Measurements from ENCODE around the gene CCDC85C. TPM values are rescaled to one million over a fixed set of nuclear protein-coding genes. Genes with fewer than 3 reads are reported as not detected.

Gene CCDC85C
- total and polyA plus RNA-seq, 4 donors = 4.0 to 23.9 (median 9.6) TPM

DNA sequence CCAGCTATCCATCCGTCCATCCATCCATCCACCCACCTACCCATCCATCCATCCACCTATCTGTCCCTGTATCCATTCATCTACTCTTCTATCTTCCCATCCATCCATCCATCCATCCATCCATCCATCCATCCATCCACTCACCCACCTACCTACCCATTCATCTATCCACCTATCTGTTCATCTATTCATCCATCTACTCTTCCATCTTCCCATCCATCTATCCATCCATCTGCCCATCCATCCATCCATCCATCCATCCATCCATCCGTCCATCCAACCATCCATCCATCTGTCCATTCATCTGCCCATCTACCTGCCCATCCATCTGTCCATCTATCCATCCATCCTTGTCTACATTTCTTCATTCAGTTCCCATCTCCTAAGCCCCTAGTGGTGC is 23.1 kb upstream of the CCDC85C start:
- Histone ChIP-seq H3K4me3 (ENCODE audit: low read depth in 1 of 3, low read length in 3 of 3) (no peak overlapping the region), H3K9me3 (ENCODE audit: control insufficient read depth in 4 of 4, low read length in 3 of 4) (no peaks in the 10 kb centered on the region), H3K36me3 (ENCODE audit: control insufficient read depth in 4 of 4, insufficient read depth in 3 of 4, low read depth in 1 of 4, low read length in 3 of 4) (no peaks in the 10 kb centered on the region), H3K9ac (ENCODE audit: low read depth in 1 of 2, low read length in 2 of 2) (no peak overlapping the region), H3K4me1 (ENCODE audit: control insufficient read depth in 4 of 4, insufficient read depth in 4 of 4, low read length in 3 of 4) (peaks cover 2 to 8% (median 4%) of the 10 kb centered on the region in 4 donors), H3K27me3 (ENCODE audit: control insufficient read depth in 4 of 4, insufficient read depth in 4 of 4, low read length in 3 of 4) (no peaks in the 10 kb centered on the region), H3K27ac (ENCODE audit: low read depth in 1 of 2, low read length in 2 of 2) (no peak overlapping the region)
- no peak for TF ChIP-seq HNF4G (IDR thresholded peaks at IDR 0.05)
- no peak for TF ChIP-seq CTCF (IDR thresholded peaks at IDR 0.05; ENCODE audit: low read depth, low read length, missing input control)
- TF ChIP-seq FOXA2 (IDR thresholded peaks at IDR 0.05) = no peak
- no peak for TF ChIP-seq ZBTB33 (IDR thresholded peaks at IDR 0.05)
- no peak for TF ChIP-seq MAX (IDR thresholded peaks at IDR 0.05)
- no peak for TF ChIP-seq RAD21 (IDR thresholded peaks at IDR 0.05)
- no peak for TF ChIP-seq JUND (IDR thresholded peaks at IDR 0.05)
- TF ChIP-seq EGR1 (IDR thresholded peaks at IDR 0.05; ENCODE audit: low read depth in 2 of 2) = no peak
- TF ChIP-seq REST (IDR thresholded peaks at IDR 0.05) = no peak
- no peak for TF ChIP-seq RXRA (IDR thresholded peaks at IDR 0.05)
- TF ChIP-seq FOXA1 (IDR thresholded peaks at IDR 0.05) = no peak
- DNase-seq (ENCODE audit: low spot score) = no peak
- 82% methylated on average over 2 of the region's 2 CpGs for WGBS

DNA sequence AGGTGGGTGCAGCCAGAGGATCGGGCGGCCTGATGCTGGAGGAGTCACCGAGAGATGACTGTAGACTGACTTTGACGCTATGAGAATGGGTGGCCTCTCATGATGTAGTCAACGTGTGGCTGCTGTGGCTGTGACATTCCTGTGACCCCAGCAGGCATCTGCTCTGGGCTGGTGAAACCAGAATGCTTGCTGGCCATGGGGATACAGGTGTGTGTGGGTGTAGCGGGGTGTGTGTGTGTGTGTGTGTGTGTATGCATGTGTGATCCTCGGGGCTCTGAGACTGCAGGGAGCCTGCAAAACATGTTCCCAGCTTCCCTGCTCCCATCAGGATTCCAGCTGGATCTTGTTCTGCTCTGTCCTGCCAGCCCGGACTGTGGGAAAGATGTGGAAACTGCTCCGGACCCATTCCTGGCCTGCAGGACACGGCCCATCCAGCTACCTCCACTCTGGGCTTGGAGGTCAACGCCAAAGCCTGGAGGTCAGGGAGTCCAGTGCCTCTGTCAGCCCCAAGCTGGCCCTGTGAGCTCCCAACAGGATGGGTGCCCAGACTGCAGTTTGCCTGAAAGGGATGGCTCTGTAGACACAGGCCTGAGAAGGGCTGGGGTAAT is 22.1 kb upstream of the CCDC85C start:
- peaks cover 2 to 8% (median 4%) of the 10 kb centered on the region in 4 donors for H3K4me1 ChIP-seq (ENCODE audit: control insufficient read depth in 4 of 4, insufficient read depth in 4 of 4, low read length in 3 of 4)
- WGBS = 91% methylated on average over 11 of the region's 11 CpGs
- no peaks in the 10 kb centered on the region for H3K36me3 ChIP-seq (ENCODE audit: control insufficient read depth in 4 of 4, insufficient read depth in 3 of 4, low read depth in 1 of 4, low read length in 3 of 4)
- no peaks in the 10 kb centered on the region for H3K27me3 ChIP-seq (ENCODE audit: control insufficient read depth in 4 of 4, insufficient read depth in 4 of 4, low read length in 3 of 4)
- H3K4me3 ChIP-seq (ENCODE audit: low read depth in 1 of 3, low read length in 3 of 3) = no peak overlapping the region
- no peak for DNase-seq (ENCODE audit: low spot score)
- H3K9me3 ChIP-seq (ENCODE audit: control insufficient read depth in 4 of 4, low read length in 3 of 4) = no peaks in the 10 kb centered on the region
- TF ChIP-seq YY1 (IDR thresholded peaks at IDR 0.05) = no peak
- no peak for TF ChIP-seq FOXA2 (IDR thresholded peaks at IDR 0.05)
- no peak for TF ChIP-seq SP1 (IDR thresholded peaks at IDR 0.05)
- TF ChIP-seq HNF4G (IDR thresholded peaks at IDR 0.05) = no peak
- no peak for TF ChIP-seq RXRA (IDR thresholded peaks at IDR 0.05)
- TF ChIP-seq GABPA (IDR thresholded peaks at IDR 0.05 in 1 of 2, conservative IDR thresholded peaks at IDR 0.05 in 1 of 2) = no peak
- TF ChIP-seq EGR1 (IDR thresholded peaks at IDR 0.05; ENCODE audit: low read depth in 2 of 2) = no peak
- TF ChIP-seq HNF4A (conservative IDR thresholded peaks at IDR 0.05) = no peak
- no peak for TF ChIP-seq ATF3 (IDR thresholded peaks at IDR 0.05)
- TF ChIP-seq JUND (IDR thresholded peaks at IDR 0.05) = no peak
- TF ChIP-seq REST (IDR thresholded peaks at IDR 0.05) = no peak
- no peak for TF ChIP-seq ZBTB33 (IDR thresholded peaks at IDR 0.05)
- TF ChIP-seq MAX (IDR thresholded peaks at IDR 0.05) = no peak
- TF ChIP-seq RAD21 (IDR thresholded peaks at IDR 0.05) = no peak
- no peak for TF ChIP-seq TAF1 (conservative IDR thresholded peaks at IDR 0.05)
- H3K9ac ChIP-seq (ENCODE audit: low read depth in 1 of 2, low read length in 2 of 2) = no peak overlapping the region
- no peak overlapping the region for H3K27ac ChIP-seq (ENCODE audit: low read depth in 1 of 2, low read length in 2 of 2)

Measured in liver (tissue), 9 donors.